Calu3 (cell line): ENCODE results near the gene PFDN5. TPM values are rescaled to one million over a fixed set of nuclear protein-coding genes. Genes with fewer than 3 reads are reported as not detected.

Experiments used
- BruUV-seq: library from RNA; stranded (reverse); fragments of 400-500 nt; replicated peaks from 2 replicates; lab custom pipeline; 2021; lab: Mats Ljungman, UMichigan
- CTCF ChIA-PET: fragments of 300-600 bp; sonication (Branson Sonifier 250); formaldehyde crosslinking; loops from one replicate; lab custom pipeline; 2022; ENCODE audit warnings: antibody characterized with exemption; lab: Charles Lee
- DNase-seq: peaks from one replicate; pipeline ENCODE4 v3.0.0; 2022
- H3K27ac Mint-ChIP-seq: one replicate; pipeline ENCODE4 v1.8.0; 2022; ENCODE audit warnings: mixed read lengths; ENCODE audit not compliant: unreplicated experiment
- H3K27me3 Mint-ChIP-seq: one replicate; pipeline ENCODE4 v1.8.0; 2022; ENCODE audit warnings: mixed read lengths; ENCODE audit not compliant: unreplicated experiment
- H3K36me3 Mint-ChIP-seq: one replicate; pipeline ENCODE4 v1.8.0; 2022; ENCODE audit warnings: mild to moderate bottlenecking, moderate library complexity, mixed read lengths; ENCODE audit not compliant: insufficient read depth, unreplicated experiment
- H3K4me1 Mint-ChIP-seq: one replicate; pipeline ENCODE4 v1.8.0; 2022; ENCODE audit warnings: mild to moderate bottlenecking, low read depth, mixed read lengths; ENCODE audit not compliant: unreplicated experiment
- H3K4me3 Mint-ChIP-seq: one replicate; pipeline ENCODE4 v1.8.0; 2022; ENCODE audit warnings: mild to moderate bottlenecking, low read depth, moderate library complexity, mixed read lengths; ENCODE audit not compliant: unreplicated experiment
- H3K9me3 Mint-ChIP-seq: one replicate; pipeline ENCODE4 v1.8.0; 2022; ENCODE audit warnings: low read depth, mixed read lengths; ENCODE audit not compliant: unreplicated experiment
- CTCF ChIP-seq: fragments of 200-600 bp; IDR thresholded peaks from one replicate; pipeline ENCODE4 v1.8.0; 2022; ENCODE audit warnings: antibody characterized with exemption; ENCODE audit not compliant: unreplicated experiment
- intact Hi-C: fragments of 100-400 bp; cut with micrococcal nuclease; formaldehyde crosslinking; loops from one replicate; pipeline ENCODE4 v1.10.0; 2022; ENCODE audit not compliant: unreplicated experiment
- total RNA-seq: library from RNA; stranded (reverse); gene quantifications from 2 replicates; pipeline ENCODE4 v1.2.3, GENCODE V29; 2022

Gene PFDN5
- total RNA-seq, 1 experiment from 2014 or later: 178 TPM

DNA sequence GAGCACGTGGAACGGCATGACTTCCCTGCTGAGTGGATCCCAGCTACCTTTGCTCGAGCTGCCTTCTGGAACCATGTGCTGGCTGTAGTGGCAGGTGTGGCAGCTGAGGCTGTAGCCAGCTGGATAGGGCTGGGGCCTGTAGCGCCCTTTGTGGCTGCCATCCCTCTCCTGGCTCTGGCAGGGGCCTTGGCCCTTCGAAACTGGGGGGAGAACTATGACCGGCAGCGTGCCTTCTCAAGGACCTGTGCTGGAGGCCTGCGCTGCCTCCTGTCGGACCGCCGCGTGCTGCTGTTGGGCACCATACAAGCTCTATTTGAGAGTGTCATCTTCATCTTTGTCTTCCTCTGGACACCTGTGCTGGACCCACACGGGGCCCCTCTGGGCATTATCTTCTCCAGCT lies 42.0 kb upstream of the PFDN5 start:
- CTCF ChIA-PET: no interaction called here
- no peak for DNase-seq
- H3K27ac Mint-ChIP-seq: peak overlapping the region; percentile 51
- H3K4me3 Mint-ChIP-seq: peak overlapping the region; percentile 85
- intact Hi-C loops: loop anchor here (5.0 kb wide), 1 partner anchor 41 kb away; no protein-coding TSS in a partner anchor
- H3K4me1 Mint-ChIP-seq: peaks cover 27% of the 10 kb centered on the region
- H3K36me3 Mint-ChIP-seq: peaks cover 20% of the 10 kb centered on the region
- H3K27me3 Mint-ChIP-seq: no peaks in the 10 kb centered on the region
- no peak for TF ChIP-seq CTCF
- no peaks in the 10 kb centered on the region for H3K9me3 Mint-ChIP-seq
- no TSS peak for BruUV-seq

GRCh38 chr12:53254816-53255545 lies 40.4 kb upstream of the PFDN5 start:
- peaks cover 20% of the 10 kb centered on the region for H3K36me3 Mint-ChIP-seq
- intact Hi-C loops: loop anchor here (5.0 kb wide), 1 partner anchor 43 kb away; no protein-coding TSS in a partner anchor
- H3K27ac Mint-ChIP-seq: no peak overlapping the region
- CTCF ChIA-PET: no interaction called here
- no TSS peak for BruUV-seq
- no peak for DNase-seq
- H3K9me3 Mint-ChIP-seq: no peaks in the 10 kb centered on the region
- no peaks in the 10 kb centered on the region for H3K27me3 Mint-ChIP-seq
- H3K4me1 Mint-ChIP-seq: peaks cover 27% of the 10 kb centered on the region
- TF ChIP-seq CTCF: no peak
- no peak overlapping the region for H3K4me3 Mint-ChIP-seq

GRCh38 chr12:53255996-53256395 lies 39.3 kb upstream of the PFDN5 start:
- no peak for TF ChIP-seq CTCF
- intact Hi-C loops: no loop called here
- Mint-ChIP-seq H3K4me3 (no peak overlapping the region), H3K36me3 (peaks cover 19% of the 10 kb centered on the region), H3K4me1 (peaks cover 21% of the 10 kb centered on the region), H3K27ac (no peak overlapping the region), H3K9me3 (no peaks in the 10 kb centered on the region), H3K27me3 (no peaks in the 10 kb centered on the region)
- CTCF ChIA-PET: no interaction called here
- BruUV-seq: no TSS peak
- DNase-seq: no peak

GRCh38 chr12:53258541-53259539 lies 36.5 kb upstream of the PFDN5 start:
- Mint-ChIP-seq H3K4me1 (peaks cover 3% of the 10 kb centered on the region), H3K27me3 (no peaks in the 10 kb centered on the region), H3K36me3 (no peaks in the 10 kb centered on the region), H3K9me3 (no peaks in the 10 kb centered on the region), H3K4me3 (no peak overlapping the region), H3K27ac (no peak overlapping the region)
- CTCF ChIA-PET: no interaction called here
- no peak for TF ChIP-seq CTCF
- no TSS peak for BruUV-seq
- DNase-seq: no peak
- intact Hi-C loops: no loop called here
